ENCODE measurements around the gene ANKRD63.

DNA sequence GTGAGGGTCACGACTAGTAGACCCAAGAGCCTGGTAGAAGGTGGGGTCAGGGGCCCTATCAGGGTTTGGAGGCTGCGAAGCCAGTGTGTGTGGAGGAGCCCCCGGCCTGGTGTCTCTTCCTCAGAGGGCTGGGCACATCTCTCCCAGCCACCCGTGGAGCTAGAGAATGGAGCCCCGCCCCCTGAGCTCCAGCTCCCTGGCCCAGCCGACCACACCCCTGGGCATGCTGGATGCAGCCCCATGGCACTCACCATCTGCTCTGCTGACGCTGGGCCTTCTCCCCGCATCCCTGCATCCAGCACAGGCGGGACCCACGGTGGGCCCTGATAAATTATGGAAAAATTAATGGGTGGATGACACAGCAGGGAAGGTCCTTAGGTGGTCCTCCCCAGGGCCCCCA lies 17.5 kb downstream of the ANKRD63 start:
- TF ChIP-seq, protein P1, sequence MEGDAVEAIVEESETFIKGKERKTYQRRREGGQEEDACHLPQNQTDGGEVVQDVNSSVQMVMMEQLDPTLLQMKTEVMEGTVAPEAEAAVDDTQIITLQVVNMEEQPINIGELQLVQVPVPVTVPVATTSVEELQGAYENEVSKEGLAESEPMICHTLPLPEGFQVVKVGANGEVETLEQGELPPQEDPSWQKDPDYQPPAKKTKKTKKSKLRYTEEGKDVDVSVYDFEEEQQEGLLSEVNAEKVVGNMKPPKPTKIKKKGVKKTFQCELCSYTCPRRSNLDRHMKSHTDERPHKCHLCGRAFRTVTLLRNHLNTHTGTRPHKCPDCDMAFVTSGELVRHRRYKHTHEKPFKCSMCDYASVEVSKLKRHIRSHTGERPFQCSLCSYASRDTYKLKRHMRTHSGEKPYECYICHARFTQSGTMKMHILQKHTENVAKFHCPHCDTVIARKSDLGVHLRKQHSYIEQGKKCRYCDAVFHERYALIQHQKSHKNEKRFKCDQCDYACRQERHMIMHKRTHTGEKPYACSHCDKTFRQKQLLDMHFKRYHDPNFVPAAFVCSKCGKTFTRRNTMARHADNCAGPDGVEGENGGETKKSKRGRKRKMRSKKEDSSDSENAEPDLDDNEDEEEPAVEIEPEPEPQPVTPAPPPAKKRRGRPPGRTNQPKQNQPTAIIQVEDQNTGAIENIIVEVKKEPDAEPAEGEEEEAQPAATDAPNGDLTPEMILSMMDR (IDR thresholded peaks at IDR 0.05), result no peak
- TF ChIP-seq EZH2 (IDR thresholded peaks at IDR 0.05; ENCODE audit: borderline replicate concordance, insufficient read depth, low read depth, low read length, poor library complexity, severe bottlenecking), result no peak

Data from B cell (primary cell).